GM08714 (cell line): ENCODE results near the gene RAP1GAP2.

ENCODE experiments used
- H3K4me3 ChIP-seq: fragments of 200-500 bp; sonication (Bioruptor generic); 2 replicates; pipeline ENCODE4 v1.5.1; 2014; ENCODE audit warnings: mild to moderate bottlenecking, low read length, inconsistent platforms
- ZNF274 ChIP-seq: IDR thresholded peaks from 2 replicates; pipeline ENCODE4 v1.6.1; 2012; ENCODE audit warnings: mild to moderate bottlenecking, low read depth, low read length

The RAP1GAP2 gene

GRCh38 chr17:2847381-2848333, 51.4 kb downstream of the RAP1GAP2 start:
- no peak overlapping the region for H3K4me3 ChIP-seq
- no peak for TF ChIP-seq ZNF274

GRCh38 chr17:2849327-2849670, 53.1 kb downstream of the RAP1GAP2 start:
- TF ChIP-seq ZNF274: no peak
- no peak overlapping the region for H3K4me3 ChIP-seq

GRCh38 chr17:2850991-2851390, 54.8 kb downstream of the RAP1GAP2 start:
- H3K4me3 ChIP-seq: no peak overlapping the region

GRCh38 chr17:2851615-2852014, 55.4 kb downstream of the RAP1GAP2 start:
- no peak overlapping the region for H3K4me3 ChIP-seq
- no peak for TF ChIP-seq ZNF274

More at GRCh38 chr17:2850991-2851390, 54.8 kb downstream of the RAP1GAP2 start:
- no peak for TF ChIP-seq ZNF274

GRCh38 chr17:2852221-2852620, 56.0 kb downstream of the RAP1GAP2 start:
- TF ChIP-seq ZNF274: no peak
- no peak overlapping the region for H3K4me3 ChIP-seq

- no peak for TF ChIP-seq ZNF274
- no peak overlapping the region for H3K4me3 ChIP-seq
Observed at GRCh38 chr17:2852729-2853282, 56.6 kb downstream of the RAP1GAP2 start.

- peak overlapping the region; percentile 25; the same call in 1 of the 2 replicates for H3K4me3 ChIP-seq
- TF ChIP-seq ZNF274: no peak
Observed at GRCh38 chr17:2853283-2854142, 57.3 kb downstream of the RAP1GAP2 start.

- H3K4me3 ChIP-seq: peak overlapping the region; percentile 25; the same call in 1 of the 2 replicates
- TF ChIP-seq ZNF274: no peak
Observed at GRCh38 chr17:2854143-2855055, 58.2 kb downstream of the RAP1GAP2 start.

GRCh38 chr17:2855063-2855600, 58.9 kb downstream of the RAP1GAP2 start:
- no peak for TF ChIP-seq ZNF274
- no peak overlapping the region for H3K4me3 ChIP-seq

GRCh38 chr17:2856727-2857126, 60.5 kb downstream of the RAP1GAP2 start:
- TF ChIP-seq ZNF274: no peak
- H3K4me3 ChIP-seq: no peak overlapping the region

- TF ChIP-seq ZNF274: no peak
- H3K4me3 ChIP-seq: no peak overlapping the region
Observed at GRCh38 chr17:2860045-2860444, 63.8 kb downstream of the RAP1GAP2 start.

GRCh38 chr17:2860883-2861282, 64.6 kb downstream of the RAP1GAP2 start:
- TF ChIP-seq ZNF274: no peak
- no peak overlapping the region for H3K4me3 ChIP-seq

- TF ChIP-seq ZNF274: no peak
Observed at GRCh38 chr17:2862197-2862596, 66.0 kb downstream of the RAP1GAP2 start.

More at GRCh38 chr17:2862197-2862596, 66.0 kb downstream of the RAP1GAP2 start:
- no peak overlapping the region for H3K4me3 ChIP-seq
